Natural killer cell (primary cell): ENCODE results near the gene ZNF385C. TPM values are rescaled to one million over a fixed set of nuclear protein-coding genes. Genes with fewer than 3 reads are reported as not detected.
"Not testable (repeated sequence)": the region's sequence is repeated elsewhere in the genome, so short reads cannot be mapped to it uniquely, and the experiment has no call there.

Experiments
- ATAC-seq, 3 donors: fragments of 150-1000 bp in 2 of 3; fragments of 200-7000 bp in 1 of 3; cut with Tn5 transposase; 1 replicate in 1 of 3; 2 replicates in 2 of 3; pipeline ENCODE4 v1.10.0; 2021; ENCODE audit warnings: mild to moderate bottlenecking in 2 of 3, moderate library complexity in 2 of 3
- DNase-seq, 2 donors: peaks; one replicate each; pipeline versions ENCODE4 v3.0.0 to v3.0.0-alpha.2; 2013 to 2021; ENCODE audit warnings: mixed read lengths in 1 of 2
- H3K27ac ChIP-seq: one replicate; pipeline ENCODE4 v1.5.1; 2013; ENCODE audit warnings: mild to moderate bottlenecking, low read length
- H3K27me3 ChIP-seq: one replicate; pipeline ENCODE4 v1.6.1; 2013; ENCODE audit warnings: low read length; ENCODE audit not compliant: control insufficient read depth, insufficient read depth
- H3K36me3 ChIP-seq: one replicate; pipeline ENCODE4 v1.6.1; 2013; ENCODE audit warnings: low read length; ENCODE audit not compliant: control insufficient read depth, insufficient read depth
- H3K4me1 ChIP-seq: one replicate; pipeline ENCODE4 v1.6.1; 2013; ENCODE audit warnings: low read length; ENCODE audit not compliant: control insufficient read depth, insufficient read depth
- H3K4me3 ChIP-seq: one replicate; pipeline ENCODE4 v1.5.1; 2013; ENCODE audit warnings: low read length
- H3K9me3 ChIP-seq: one replicate; pipeline ENCODE4 v1.6.1; 2013; ENCODE audit warnings: low read length; ENCODE audit not compliant: control insufficient read depth, insufficient read depth
- H3K27ac Mint-ChIP-seq, 2 donors: one replicate each; pipeline ENCODE4 v1.8.0; 2022; ENCODE audit warnings: mild to moderate bottlenecking in 2 of 2, mixed read lengths in 2 of 2, moderate library complexity in 1 of 2
- H3K27me3 Mint-ChIP-seq, 2 donors: one replicate each; pipeline ENCODE4 v1.8.0; 2022; ENCODE audit warnings: low read depth in 2 of 2, mixed read lengths in 2 of 2
- H3K36me3 Mint-ChIP-seq: one replicate; pipeline ENCODE4 v1.8.0; 2022; ENCODE audit warnings: mixed read lengths
- H3K4me1 Mint-ChIP-seq, 2 donors: one replicate each; pipeline ENCODE4 v1.8.0; 2022; ENCODE audit warnings: mixed read lengths in 2 of 2
- H3K4me3 Mint-ChIP-seq: one replicate; pipeline ENCODE4 v1.8.0; 2022; ENCODE audit warnings: mild to moderate bottlenecking, moderate library complexity, mixed read lengths
- H3K9me3 Mint-ChIP-seq, 2 donors: one replicate each; pipeline ENCODE4 v1.8.0; 2022; ENCODE audit warnings: mixed read lengths in 2 of 2
- WGBS: methylation state at CpG from one replicate; pipeline ENCODE4 v1.1.7; 2013; ENCODE audit warnings: missing lambda C conversion rate; ENCODE audit not compliant: insufficient coverage; 5-methylcytosine and 5-hydroxymethylcytosine counted together
- intact Hi-C: fragments of 100-400 bp; cut with micrococcal nuclease; formaldehyde crosslinking; loops from one replicate; pipeline ENCODE4 v1.14.2; 2022
- total RNA-seq, 4 donors: library from RNA; stranded (reverse); fragments of 120-200 nt in 1 of 4; gene quantifications; one replicate each; pipeline versions ENCODE4 v1.2.3 to v1.2.4, GENCODE V29; 2013 to 2022
- TF ChIP-seq, protein P1 (sequence below): fragments of 200-600 bp; IDR thresholded peaks from one replicate; pipeline ENCODE4 v1.8.0; 2022; ENCODE audit warnings: antibody characterized with exemption

ZNF385C gene
- total RNA-seq, 3 donors from 2014 or later (not counting 1 experiment from before 2014, with no cell fraction given) = 0.28 TPM; not detected in 2

DNA sequence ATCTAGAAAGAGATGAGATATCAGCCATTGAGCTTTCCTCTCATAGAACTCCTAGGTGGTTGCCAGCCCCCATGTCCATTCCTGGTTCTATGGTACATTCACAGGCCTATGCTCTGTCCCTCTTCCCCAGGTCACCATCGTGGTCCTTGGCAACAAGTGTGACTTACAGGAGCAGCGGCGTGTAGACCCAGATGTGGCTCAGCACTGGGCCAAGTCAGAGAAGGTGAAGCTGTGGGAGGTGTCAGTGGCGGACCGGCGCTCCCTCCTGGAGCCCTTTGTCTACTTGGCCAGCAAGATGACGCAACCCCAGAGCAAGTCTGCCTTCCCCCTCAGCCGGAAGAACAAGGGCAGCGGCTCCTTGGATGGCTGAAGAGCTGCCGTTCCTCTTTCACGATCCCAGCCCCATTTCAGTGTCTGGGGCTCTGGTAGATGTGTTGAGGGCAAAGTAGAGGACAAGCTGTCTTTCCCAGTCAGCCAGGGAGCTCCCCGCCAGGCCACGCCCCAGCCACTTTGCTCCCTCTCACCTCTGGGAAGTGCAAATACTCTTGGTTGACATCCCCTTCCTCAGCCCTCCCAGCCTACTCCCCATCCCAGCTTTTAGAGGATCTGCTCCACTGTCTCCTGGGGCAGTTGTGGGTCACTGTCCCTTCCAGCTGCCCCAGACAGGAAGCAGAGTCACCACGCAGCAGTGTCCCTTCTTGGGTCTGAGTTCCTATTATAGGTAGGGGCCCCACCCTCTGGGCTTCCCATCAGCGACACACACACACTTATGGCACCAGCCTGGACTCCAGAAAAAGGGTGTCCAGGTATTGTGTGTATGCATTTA lies 74.5 kb downstream of the ZNF385C start:
- Mint-ChIP-seq H3K4me1 (peaks cover 37 to 47% of the 10 kb centered on the region in 2 donors), H3K27ac (no peak overlapping the region)
- 93% methylated on average over 15 of the region's 15 CpGs for WGBS

DNA sequence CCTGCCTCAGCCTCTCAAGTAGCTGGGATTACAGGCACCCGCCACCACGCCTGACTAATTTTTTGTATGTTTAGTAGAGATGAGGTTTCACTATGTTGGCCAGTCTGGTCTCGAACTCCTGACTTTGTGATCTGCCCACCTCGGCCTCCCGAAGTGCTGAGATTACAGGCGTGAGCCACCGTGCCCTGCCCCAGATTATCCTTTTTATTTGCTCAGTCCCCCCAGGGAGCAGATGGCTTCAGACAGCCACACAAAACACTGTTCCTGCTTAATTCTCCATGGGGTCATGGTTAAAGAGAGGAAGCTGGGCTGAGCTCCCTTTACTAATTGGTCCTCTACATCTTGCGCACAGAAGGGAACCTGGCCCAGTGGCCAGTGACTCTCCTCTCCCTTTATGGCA lies 77.4 kb downstream of the ZNF385C start:
- H3K27me3 ChIP-seq, DNase-seq, H3K9me3 Mint-ChIP-seq, ATAC-seq, H3K27ac ChIP-seq, H3K36me3 Mint-ChIP-seq, H3K4me3 ChIP-seq, H3K9me3 ChIP-seq, H3K27me3 Mint-ChIP-seq, intact Hi-C loops: not testable (repeated sequence)
- H3K36me3 ChIP-seq = peaks cover 18% of the 10 kb centered on the region
- Mint-ChIP-seq H3K4me1 (peaks cover 65 to 67% of the 10 kb centered on the region in 2 donors), H3K4me3 (peak overlapping the region; percentile 99), H3K27ac (peak overlapping the region; percentile 82 to 99)
- 86% methylated on average over 8 of the region's 8 CpGs for WGBS
- peaks cover 55% of the 10 kb centered on the region for H3K4me1 ChIP-seq

More for the DNA sequence above, 74.5 kb downstream of the ZNF385C start:
- H3K9me3 Mint-ChIP-seq = no peaks in the 10 kb centered on the region
- peaks cover 18% of the 10 kb centered on the region for H3K36me3 ChIP-seq
- peaks cover 43% of the 10 kb centered on the region for H3K4me1 ChIP-seq
- H3K4me3 ChIP-seq = no peak overlapping the region
- ATAC-seq (no peak), DNase-seq (no peak)
- TF ChIP-seq, protein P1, sequence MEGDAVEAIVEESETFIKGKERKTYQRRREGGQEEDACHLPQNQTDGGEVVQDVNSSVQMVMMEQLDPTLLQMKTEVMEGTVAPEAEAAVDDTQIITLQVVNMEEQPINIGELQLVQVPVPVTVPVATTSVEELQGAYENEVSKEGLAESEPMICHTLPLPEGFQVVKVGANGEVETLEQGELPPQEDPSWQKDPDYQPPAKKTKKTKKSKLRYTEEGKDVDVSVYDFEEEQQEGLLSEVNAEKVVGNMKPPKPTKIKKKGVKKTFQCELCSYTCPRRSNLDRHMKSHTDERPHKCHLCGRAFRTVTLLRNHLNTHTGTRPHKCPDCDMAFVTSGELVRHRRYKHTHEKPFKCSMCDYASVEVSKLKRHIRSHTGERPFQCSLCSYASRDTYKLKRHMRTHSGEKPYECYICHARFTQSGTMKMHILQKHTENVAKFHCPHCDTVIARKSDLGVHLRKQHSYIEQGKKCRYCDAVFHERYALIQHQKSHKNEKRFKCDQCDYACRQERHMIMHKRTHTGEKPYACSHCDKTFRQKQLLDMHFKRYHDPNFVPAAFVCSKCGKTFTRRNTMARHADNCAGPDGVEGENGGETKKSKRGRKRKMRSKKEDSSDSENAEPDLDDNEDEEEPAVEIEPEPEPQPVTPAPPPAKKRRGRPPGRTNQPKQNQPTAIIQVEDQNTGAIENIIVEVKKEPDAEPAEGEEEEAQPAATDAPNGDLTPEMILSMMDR = no peak
- H3K9me3 ChIP-seq = no peaks in the 10 kb centered on the region
- no peaks in the 10 kb centered on the region for H3K36me3 Mint-ChIP-seq
- H3K4me3 Mint-ChIP-seq = no peak overlapping the region
- no peaks in the 10 kb centered on the region for H3K27me3 ChIP-seq
- intact Hi-C loops = no loop called here
- H3K27me3 Mint-ChIP-seq = no peaks in the 10 kb centered on the region
- H3K27ac ChIP-seq = peak overlapping the region; percentile 16

GRCh38 chr17:42019509-42020404 lies 78.5 kb downstream of the ZNF385C start, which contains the start of gene NKIRAS2:
NKIRAS2 (plus strand) TSS chr17:42020090; CDS start chr17:42021578, 1,488 bp downstream.
- peak within 1 kb of the TSS; percentile 99 for H3K4me3 Mint-ChIP-seq
- H3K4me1 Mint-ChIP-seq = peaks cover 70 to 72% of the 10 kb centered on the region in 2 donors

More at GRCh38 chr17:42019509-42020404, 78.5 kb downstream of the ZNF385C start, which contains the start of gene NKIRAS2:
- Mint-ChIP-seq H3K27ac (peak within 1 kb of the TSS; percentile 96 to 99), H3K27me3 (no peaks in the 10 kb centered on the region), H3K36me3 (no peaks in the 10 kb centered on the region), H3K9me3 (peaks cover 0 to 2% of the 10 kb centered on the region in 2 donors)
- DNase-seq (peak; percentile 84 to 94), ATAC-seq (peak; percentile 75 to 91 (median 79))
- peak within 1 kb of the TSS; percentile 83 for H3K4me3 ChIP-seq
- intact Hi-C loops = no loop called here
- no peaks in the 10 kb centered on the region for H3K27me3 ChIP-seq
- TF ChIP-seq, protein P1 = peak; percentile 92
- peaks cover 59% of the 10 kb centered on the region for H3K4me1 ChIP-seq
- peak within 1 kb of the TSS; percentile 65 for H3K27ac ChIP-seq
- peaks cover 18% of the 10 kb centered on the region for H3K36me3 ChIP-seq
- 8% methylated on average over 49 of the region's 49 CpGs for WGBS
- no peaks in the 10 kb centered on the region for H3K9me3 ChIP-seq
